ENCODE results near the gene ADAMTS13. TPM values are rescaled to one million over a fixed set of nuclear protein-coding genes. Genes with fewer than 3 reads are reported as not detected.

The ADAMTS13 gene
- total and polyA plus RNA-seq, 9 of the 15 experiments (the other 6 are each of a cell fraction or from before 2014, with no cell fraction given), result 0.03 to 0.20 (median 0.04) TPM; not detected in 4

DNA sequence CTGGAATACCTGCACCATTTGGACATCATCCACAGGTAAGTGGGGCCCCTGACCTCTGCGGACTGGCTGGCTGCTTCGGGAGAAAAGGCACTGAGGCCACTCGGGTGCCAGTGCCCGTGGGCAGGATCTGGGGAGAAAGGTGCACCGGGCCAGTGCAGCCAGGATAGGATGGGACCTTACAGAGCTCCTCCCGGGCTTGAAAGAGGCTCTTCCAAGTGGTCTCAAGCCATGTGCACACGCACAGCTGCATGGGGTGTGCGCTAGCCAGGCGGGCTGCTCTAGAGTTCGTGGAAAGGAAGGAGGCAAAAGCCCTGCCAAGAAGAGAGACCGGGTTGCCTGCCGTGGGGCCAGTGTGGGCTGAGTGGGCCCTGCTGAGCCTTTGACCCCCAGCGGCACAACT, 32.6 kb upstream of the ADAMTS13 start:
- POLR2A ChIA-PET, result interaction anchor here (1.3 kb wide), 1 partner anchor 13 kb away, joined by 3 read pairs; no protein-coding TSS in a partner anchor
- Histone ChIP-seq H3K4me1 (replicated peaks in 1 of 2; ENCODE audit: control insufficient read depth in 2 of 2, insufficient read depth in 2 of 2, low read length in 2 of 2) (peaks cover 0 to 17% of the 10 kb centered on the region in 2 experiments; a peak in 2 of 5 replicates), H2AFZ (ENCODE audit: low read depth, low read length) (no peak overlapping the region), H3K79me2 (ENCODE audit: control insufficient read depth, insufficient read depth, low read length) (no peaks in the 10 kb centered on the region), H3K9me3 (replicated peaks; ENCODE audit: control insufficient read depth, insufficient read depth, low read depth, low read length) (no peaks in the 10 kb centered on the region), H3K4me3 (no peak overlapping the region), H3K9me1 (ENCODE audit: control insufficient read depth, insufficient read depth, low read length) (no peaks in the 10 kb centered on the region), H3K9ac (ENCODE audit: insufficient read depth in 1 of 2, low read depth in 2 of 2, low read length in 2 of 2) (no peak overlapping the region), H3K4me2 (ENCODE audit: insufficient read depth, low read length) (no peak overlapping the region), H3K27me3 (ENCODE audit: control insufficient read depth in 2 of 2, insufficient read depth in 2 of 2, low read length in 2 of 2) (peaks cover 31 to 64% of the 10 kb centered on the region in 2 experiments; a peak in 4 of 5 replicates), H3K36me3 (ENCODE audit: control insufficient read depth, insufficient read depth, low read length) (no peaks in the 10 kb centered on the region), H4K20me1 (replicated peaks; ENCODE audit: control insufficient read depth, insufficient read depth, low read length) (peaks cover 2% of the 10 kb centered on the region; the same call in 1 of the 2 replicates), H3K27ac (ENCODE audit: extremely low read depth, low read depth, low read length) (no peak overlapping the region)
- TF ChIP-seq, protein P1, sequence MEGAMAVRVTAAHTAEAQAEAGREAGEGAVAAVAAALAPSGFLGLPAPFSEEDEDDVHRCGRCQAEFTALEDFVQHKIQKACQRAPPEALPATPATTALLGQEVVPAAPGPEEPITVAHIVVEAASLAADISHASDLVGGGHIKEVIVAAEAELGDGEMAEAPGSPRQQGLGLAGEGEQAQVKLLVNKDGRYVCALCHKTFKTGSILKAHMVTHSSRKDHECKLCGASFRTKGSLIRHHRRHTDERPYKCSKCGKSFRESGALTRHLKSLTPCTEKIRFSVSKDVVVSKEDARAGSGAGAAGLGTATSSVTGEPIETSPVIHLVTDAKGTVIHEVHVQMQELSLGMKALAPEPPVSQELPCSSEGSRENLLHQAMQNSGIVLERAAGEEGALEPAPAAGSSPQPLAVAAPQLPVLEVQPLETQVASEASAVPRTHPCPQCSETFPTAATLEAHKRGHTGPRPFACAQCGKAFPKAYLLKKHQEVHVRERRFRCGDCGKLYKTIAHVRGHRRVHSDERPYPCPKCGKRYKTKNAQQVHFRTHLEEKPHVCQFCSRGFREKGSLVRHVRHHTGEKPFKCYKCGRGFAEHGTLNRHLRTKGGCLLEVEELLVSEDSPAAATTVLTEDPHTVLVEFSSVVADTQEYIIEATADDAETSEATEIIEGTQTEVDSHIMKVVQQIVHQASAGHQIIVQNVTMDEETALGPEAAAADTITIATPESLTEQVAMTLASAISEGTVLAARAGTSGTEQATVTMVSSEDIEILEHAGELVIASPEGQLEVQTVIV (CRISPR knock-in tag; IDR thresholded peaks at IDR 0.05; ENCODE audit: borderline replicate concordance), result no peak
- TF ChIP-seq FOXA1 (IDR thresholded peaks at IDR 0.05; ENCODE audit: borderline replicate concordance) (no peak), ZNF12 (CRISPR knock-in tag; IDR thresholded peaks at IDR 0.05) (no peak), ZNF780A (CRISPR knock-in tag; IDR thresholded peaks at IDR 0.05) (no peak), LEF1 (IDR thresholded peaks at IDR 0.05) (no peak), EGR1 (conservative IDR thresholded peaks at IDR 0.05) (no peak), ZNF408 (CRISPR knock-in tag; IDR thresholded peaks at IDR 0.05; ENCODE audit: low read depth) (no peak), ATF7 (IDR thresholded peaks at IDR 0.05) (no peak)
- TF ChIP-seq, protein P2, sequence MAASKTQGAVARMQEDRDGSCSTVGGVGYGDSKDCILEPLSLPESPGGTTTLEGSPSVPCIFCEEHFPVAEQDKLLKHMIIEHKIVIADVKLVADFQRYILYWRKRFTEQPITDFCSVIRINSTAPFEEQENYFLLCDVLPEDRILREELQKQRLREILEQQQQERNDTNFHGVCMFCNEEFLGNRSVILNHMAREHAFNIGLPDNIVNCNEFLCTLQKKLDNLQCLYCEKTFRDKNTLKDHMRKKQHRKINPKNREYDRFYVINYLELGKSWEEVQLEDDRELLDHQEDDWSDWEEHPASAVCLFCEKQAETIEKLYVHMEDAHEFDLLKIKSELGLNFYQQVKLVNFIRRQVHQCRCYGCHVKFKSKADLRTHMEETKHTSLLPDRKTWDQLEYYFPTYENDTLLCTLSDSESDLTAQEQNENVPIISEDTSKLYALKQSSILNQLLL (CRISPR knock-in tag; IDR thresholded peaks at IDR 0.05; ENCODE audit: borderline replicate concordance), result no peak
- TF ChIP-seq, protein P3, sequence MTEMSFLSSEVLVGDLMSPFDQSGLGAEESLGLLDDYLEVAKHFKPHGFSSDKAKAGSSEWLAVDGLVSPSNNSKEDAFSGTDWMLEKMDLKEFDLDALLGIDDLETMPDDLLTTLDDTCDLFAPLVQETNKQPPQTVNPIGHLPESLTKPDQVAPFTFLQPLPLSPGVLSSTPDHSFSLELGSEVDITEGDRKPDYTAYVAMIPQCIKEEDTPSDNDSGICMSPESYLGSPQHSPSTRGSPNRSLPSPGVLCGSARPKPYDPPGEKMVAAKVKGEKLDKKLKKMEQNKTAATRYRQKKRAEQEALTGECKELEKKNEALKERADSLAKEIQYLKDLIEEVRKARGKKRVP (CRISPR knock-in tag; IDR thresholded peaks at IDR 0.05), result no peak
- TF ChIP-seq, protein P4, sequence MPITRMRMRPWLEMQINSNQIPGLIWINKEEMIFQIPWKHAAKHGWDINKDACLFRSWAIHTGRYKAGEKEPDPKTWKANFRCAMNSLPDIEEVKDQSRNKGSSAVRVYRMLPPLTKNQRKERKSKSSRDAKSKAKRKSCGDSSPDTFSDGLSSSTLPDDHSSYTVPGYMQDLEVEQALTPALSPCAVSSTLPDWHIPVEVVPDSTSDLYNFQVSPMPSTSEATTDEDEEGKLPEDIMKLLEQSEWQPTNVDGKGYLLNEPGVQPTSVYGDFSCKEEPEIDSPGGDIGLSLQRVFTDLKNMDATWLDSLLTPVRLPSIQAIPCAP (CRISPR knock-in tag; IDR thresholded peaks at IDR 0.05; ENCODE audit: borderline replicate concordance), result no peak
- BruUV-seq (replicated peaks), result no TSS peak
- intact Hi-C loops (cut with micrococcal nuclease), result no loop called here
- no peak for DNase-seq (ENCODE audit: extremely low read depth in 1 of 4, low spot score in 3 of 4)
- no peak for ATAC-seq
- CTCF ChIA-PET (ENCODE audit: low intra/inter-chr PET ratio), result no interaction called here
- 6% methylated on average over 10 of the region's 13 CpGs for WGBS (ENCODE audit: insufficient coverage, low coverage, missing lambda C conversion rate)
- in situ Hi-C loops (cut with MboI), result no loop called here
- no peak for FAIRE-seq
